ENCODE data around the gene TENM3. TPM values are rescaled to one million over a fixed set of nuclear protein-coding genes. Genes with fewer than 3 reads are reported as not detected.

The TENM3 gene
- total and polyA plus RNA-seq, 5 donors from 2014 or later: not detected

- peaks cover 0 to 13% (median 4%) of the 10 kb centered on the region in 4 donors for H3K4me1 Mint-ChIP-seq
- ATAC-seq (ENCODE audit: low read depth in 2 of 2) (no peak), DNase-seq (no peak)
- H3K36me3 Mint-ChIP-seq: no peaks in the 10 kb centered on the region
- Histone ChIP-seq H3K27ac (ENCODE audit: insufficient read depth, low read length, poor library complexity, severe bottlenecking) (no peak overlapping the region), H3K36me3 (ENCODE audit: control insufficient read depth, insufficient read depth, low read length) (no peaks in the 10 kb centered on the region), H3K4me1 (ENCODE audit: control insufficient read depth, insufficient read depth, low read length, poor library complexity, severe bottlenecking) (peaks cover 13% of the 10 kb centered on the region), H3K27me3 (ENCODE audit: control insufficient read depth, insufficient read depth, low read length) (no peaks in the 10 kb centered on the region), H3K9me3 (ENCODE audit: control insufficient read depth in 2 of 2, low read length in 2 of 2) (peaks cover 0 to 2% of the 10 kb centered on the region in 2 experiments), H3K4me3 (ENCODE audit: low read depth, low read length) (no peak overlapping the region)
- H3K9me3 Mint-ChIP-seq: peaks cover 0 to 1% (median 0%) of the 10 kb centered on the region in 7 donors
- H3K4me3 Mint-ChIP-seq: no peak overlapping the region
- H3K27ac Mint-ChIP-seq: no peak overlapping the region
- H3K27me3 Mint-ChIP-seq: peaks cover 4% of the 10 kb centered on the region
These were observed 562.1 kb downstream of the TENM3 start for GRCh38 chr4:182805321-182805720.

DNA sequence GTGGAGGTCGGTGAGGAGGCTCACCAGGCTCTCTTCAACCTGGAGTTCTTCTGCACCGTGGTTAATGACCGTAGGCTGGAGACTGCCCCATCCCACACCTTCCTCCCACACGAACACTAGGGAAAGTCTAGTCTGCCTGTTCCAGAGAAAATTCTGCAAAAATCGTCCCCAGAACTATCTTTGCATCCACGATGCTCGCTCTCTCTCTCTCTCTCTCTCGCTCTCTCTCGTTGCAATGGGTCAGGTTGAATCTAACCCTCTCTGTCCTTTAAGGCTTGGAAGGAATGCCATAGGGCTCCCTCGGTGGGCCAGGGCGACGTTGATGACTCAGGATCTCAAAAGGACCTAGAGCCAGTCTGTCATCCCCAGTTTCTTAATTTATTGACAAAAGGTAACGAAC lies 562.5 kb downstream of the TENM3 start:
- Mint-ChIP-seq H3K27ac (no peak overlapping the region), H3K9me3 (no peaks in the 10 kb centered on the region), H3K4me3 (no peak overlapping the region)

DNA sequence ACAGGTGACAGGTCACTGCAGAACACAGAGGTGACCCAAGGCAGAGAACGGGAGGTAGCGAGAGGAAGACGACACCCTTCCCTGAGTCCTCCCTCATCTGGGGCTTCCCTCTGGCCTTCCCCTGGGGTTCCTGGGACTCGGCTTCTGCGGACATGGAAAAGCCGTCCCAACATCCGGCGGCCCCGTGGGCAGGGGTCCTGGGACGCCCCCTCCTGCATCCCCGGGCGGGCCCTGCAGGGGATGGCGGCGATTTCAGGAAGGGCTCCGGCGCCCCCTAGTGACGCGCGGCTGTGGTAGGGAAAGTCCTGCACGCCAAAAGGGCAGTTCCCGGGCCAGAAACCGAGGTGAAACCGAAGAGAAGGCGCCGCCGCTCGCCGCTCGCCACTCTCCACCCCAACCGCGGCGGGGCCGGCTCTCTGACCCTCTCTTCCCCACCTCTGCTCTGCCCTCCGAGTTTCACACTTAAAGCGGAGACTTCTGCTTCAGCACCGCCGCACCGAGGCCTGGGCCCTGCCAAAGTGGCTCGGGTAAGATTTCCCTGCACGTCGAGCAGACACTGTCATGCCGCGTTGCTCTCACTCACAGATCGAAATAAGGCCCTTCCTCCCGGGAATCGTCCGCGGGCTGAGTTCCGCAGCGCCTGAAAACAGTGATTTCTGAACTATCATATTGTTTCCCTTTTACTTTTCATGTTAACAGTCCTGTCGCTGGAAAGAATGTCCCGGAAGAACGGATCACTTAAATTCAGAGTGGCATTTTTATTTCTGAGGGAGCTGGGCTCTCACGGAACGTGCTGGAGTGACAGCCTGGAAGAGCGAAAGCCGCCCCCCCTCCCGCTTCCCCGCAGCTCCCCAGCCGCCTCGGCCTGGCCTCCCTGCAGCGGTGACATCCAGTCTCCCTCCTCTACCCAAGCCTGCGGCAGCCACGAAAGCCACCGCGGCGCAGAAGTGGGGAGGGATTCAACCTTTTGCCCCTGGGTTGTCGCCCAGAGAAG lies 563.4 kb downstream of the TENM3 start:
- Histone ChIP-seq H3K4me3 (ENCODE audit: low read depth, low read length) (no peak overlapping the region), H3K27ac (ENCODE audit: insufficient read depth, low read length, poor library complexity, severe bottlenecking) (no peak overlapping the region)
- peaks cover 0 to 3% (median 0%) of the 10 kb centered on the region in 7 donors for H3K9me3 Mint-ChIP-seq

More for the DNA sequence above, 562.5 kb downstream of the TENM3 start:
- Mint-ChIP-seq H3K36me3 (no peaks in the 10 kb centered on the region), H3K4me1 (peaks cover 0 to 13% (median 4%) of the 10 kb centered on the region in 4 donors), H3K27me3 (peaks cover 4% of the 10 kb centered on the region)
- Histone ChIP-seq H3K4me3 (ENCODE audit: low read depth, low read length) (no peak overlapping the region), H3K36me3 (ENCODE audit: control insufficient read depth, insufficient read depth, low read length) (no peaks in the 10 kb centered on the region), H3K27ac (ENCODE audit: insufficient read depth, low read length, poor library complexity, severe bottlenecking) (no peak overlapping the region), H3K4me1 (ENCODE audit: control insufficient read depth, insufficient read depth, low read length, poor library complexity, severe bottlenecking) (peaks cover 13% of the 10 kb centered on the region), H3K9me3 (ENCODE audit: control insufficient read depth in 2 of 2, low read length in 2 of 2) (peaks cover 0 to 3% of the 10 kb centered on the region in 2 experiments), H3K27me3 (ENCODE audit: control insufficient read depth, insufficient read depth, low read length) (no peaks in the 10 kb centered on the region)
- DNase-seq: no peak
- no peak for ATAC-seq (ENCODE audit: low read depth in 2 of 2)

GRCh38 chr4:182807346-182807745 lies 564.1 kb downstream of the TENM3 start:
- H3K4me3 ChIP-seq (ENCODE audit: low read depth, low read length): no peak overlapping the region
- H3K36me3 ChIP-seq (ENCODE audit: control insufficient read depth, insufficient read depth, low read length): no peaks in the 10 kb centered on the region
- H3K27me3 ChIP-seq (ENCODE audit: control insufficient read depth, insufficient read depth, low read length): no peaks in the 10 kb centered on the region
- Mint-ChIP-seq H3K36me3 (no peaks in the 10 kb centered on the region), H3K27me3 (no peaks in the 10 kb centered on the region), H3K27ac (no peak overlapping the region), H3K4me3 (no peak overlapping the region), H3K4me1 (peaks cover 0 to 13% (median 6%) of the 10 kb centered on the region in 4 donors), H3K9me3 (peaks cover 0 to 11% (median 1%) of the 10 kb centered on the region in 7 donors)
- ATAC-seq (ENCODE audit: low read depth in 2 of 2): no peak
- H3K9me3 ChIP-seq (ENCODE audit: control insufficient read depth in 2 of 2, low read length in 2 of 2): peaks cover 0 to 3% of the 10 kb centered on the region in 2 experiments
- H3K27ac ChIP-seq (ENCODE audit: insufficient read depth, low read length, poor library complexity, severe bottlenecking): no peak overlapping the region
- DNase-seq: no peak
- H3K4me1 ChIP-seq (ENCODE audit: control insufficient read depth, insufficient read depth, low read length, poor library complexity, severe bottlenecking): peaks cover 13% of the 10 kb centered on the region

More for the DNA sequence above, 563.4 kb downstream of the TENM3 start:
- peak; percentile 35 to 39 for ATAC-seq (ENCODE audit: low read depth in 2 of 2)
- Histone ChIP-seq H3K9me3 (ENCODE audit: control insufficient read depth in 2 of 2, low read length in 2 of 2) (peaks cover 0 to 3% of the 10 kb centered on the region in 2 experiments), H3K27me3 (ENCODE audit: control insufficient read depth, insufficient read depth, low read length) (no peaks in the 10 kb centered on the region), H3K36me3 (ENCODE audit: control insufficient read depth, insufficient read depth, low read length) (no peaks in the 10 kb centered on the region), H3K4me1 (ENCODE audit: control insufficient read depth, insufficient read depth, low read length, poor library complexity, severe bottlenecking) (peaks cover 13% of the 10 kb centered on the region)
- peak overlapping the region in 2 of 3 donors; percentile 62 to 72 for H3K27ac Mint-ChIP-seq
- peaks cover 0 to 13% (median 4%) of the 10 kb centered on the region in 4 donors for H3K4me1 Mint-ChIP-seq
- H3K36me3 Mint-ChIP-seq: no peaks in the 10 kb centered on the region
- peak overlapping the region; percentile 48 to 82 (median 66) for H3K4me3 Mint-ChIP-seq
- peak; percentile 15 to 52 (median 35) for DNase-seq
- no peaks in the 10 kb centered on the region for H3K27me3 Mint-ChIP-seq

DNA sequence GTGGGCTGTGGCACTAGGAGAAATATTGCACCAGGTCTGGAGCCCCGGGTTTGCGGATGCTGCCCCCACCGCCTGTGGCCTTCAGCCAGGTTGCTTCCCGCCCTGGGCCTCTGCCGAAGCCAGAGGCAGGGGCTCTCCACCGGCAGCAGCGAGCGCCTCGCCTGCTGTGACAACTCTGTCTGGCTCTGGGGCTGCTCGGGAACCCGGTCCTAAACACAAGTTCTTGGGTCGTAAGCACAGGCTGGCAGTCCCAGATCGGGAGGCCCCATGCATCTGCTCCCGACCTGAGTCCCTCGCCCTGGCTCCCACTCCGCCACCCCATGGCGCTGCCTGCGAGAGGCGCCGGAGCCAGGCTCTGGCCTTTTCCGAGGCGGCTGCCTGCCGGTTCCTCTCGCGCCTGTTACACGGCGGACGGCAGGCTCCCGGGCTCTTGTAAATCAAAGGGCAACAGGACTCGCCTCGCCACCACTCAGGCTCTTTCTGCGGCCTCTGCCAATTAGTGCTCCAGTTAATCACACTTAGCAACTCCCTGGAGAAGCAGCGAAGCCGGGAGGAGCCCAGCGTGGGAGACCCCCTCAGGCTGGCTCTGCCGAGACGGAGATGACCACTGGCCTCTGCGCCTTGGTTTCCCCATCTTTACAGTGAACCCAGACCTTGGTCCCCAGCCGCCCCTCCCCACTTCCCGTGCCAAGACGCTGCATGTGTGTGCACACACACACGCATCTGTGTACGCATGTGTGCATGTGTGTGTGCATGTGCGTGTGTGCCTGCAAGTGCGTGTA lies 564.8 kb downstream of the TENM3 start:
- ATAC-seq (ENCODE audit: low read depth in 2 of 2) (no peak), DNase-seq (no peak)
- peaks cover 0 to 12% (median 2%) of the 10 kb centered on the region in 7 donors for H3K9me3 Mint-ChIP-seq
- Histone ChIP-seq H3K27me3 (ENCODE audit: control insufficient read depth, insufficient read depth, low read length) (no peaks in the 10 kb centered on the region), H3K4me3 (ENCODE audit: low read depth, low read length) (no peak overlapping the region), H3K9me3 (ENCODE audit: control insufficient read depth in 2 of 2, low read length in 2 of 2) (peaks cover 0 to 3% of the 10 kb centered on the region in 2 experiments), H3K27ac (ENCODE audit: insufficient read depth, low read length, poor library complexity, severe bottlenecking) (no peak overlapping the region), H3K36me3 (ENCODE audit: control insufficient read depth, insufficient read depth, low read length) (no peaks in the 10 kb centered on the region), H3K4me1 (ENCODE audit: control insufficient read depth, insufficient read depth, low read length, poor library complexity, severe bottlenecking) (peaks cover 13% of the 10 kb centered on the region)
- H3K36me3 Mint-ChIP-seq: no peaks in the 10 kb centered on the region
- peaks cover 0 to 13% (median 6%) of the 10 kb centered on the region in 4 donors for H3K4me1 Mint-ChIP-seq
- peak overlapping the region in 1 of 4 donors; percentile 71 for H3K4me3 Mint-ChIP-seq
- peak overlapping the region in 1 of 3 donors; percentile 61 for H3K27ac Mint-ChIP-seq
- no peaks in the 10 kb centered on the region for H3K27me3 Mint-ChIP-seq

DNA sequence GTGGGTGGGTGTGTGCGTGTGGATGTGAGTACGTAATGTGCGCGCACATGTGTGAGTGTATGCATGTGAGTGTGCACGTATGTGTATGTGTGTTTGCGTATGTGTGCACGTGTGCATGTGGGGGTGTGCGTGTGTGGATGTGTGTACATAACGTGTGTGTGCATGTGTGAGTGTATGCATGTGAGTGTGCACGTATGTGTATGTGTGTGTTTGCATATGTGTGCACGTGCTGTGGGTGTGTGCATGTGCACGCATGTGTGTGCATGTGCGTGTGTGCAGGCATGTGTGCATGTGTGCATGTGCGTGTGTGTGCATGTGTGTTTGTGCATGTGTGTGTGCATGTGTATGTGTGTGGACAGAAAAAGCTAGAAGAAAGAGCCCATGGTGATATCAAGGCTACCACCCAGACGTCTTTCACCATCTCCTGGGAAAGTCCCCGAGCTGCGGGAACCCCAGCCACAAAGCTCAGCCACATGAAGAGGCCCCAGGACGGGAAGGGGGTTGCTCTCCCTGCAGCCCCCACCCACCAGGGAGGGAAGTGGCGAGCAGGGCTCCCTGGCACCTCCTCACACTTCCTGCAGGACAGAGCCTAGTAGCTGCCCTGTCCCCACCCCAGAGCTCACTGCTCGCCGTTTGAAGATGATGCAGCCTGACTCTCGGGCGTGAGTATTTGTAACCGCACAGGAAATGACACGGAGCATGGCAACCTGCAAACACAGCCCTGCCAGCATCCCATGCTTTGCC lies 565.6 kb downstream of the TENM3 start:
- Mint-ChIP-seq H3K27me3 (no peaks in the 10 kb centered on the region), H3K4me3 (peak overlapping the region in 2 of 4 donors; percentile 4 to 71), H3K36me3 (no peaks in the 10 kb centered on the region), H3K9me3 (peaks cover 0 to 12% (median 2%) of the 10 kb centered on the region in 7 donors), H3K4me1 (peaks cover 0 to 13% (median 7%) of the 10 kb centered on the region in 4 donors), H3K27ac (peak overlapping the region in 2 of 3 donors; percentile 48 to 76)
- peaks cover 0 to 3% of the 10 kb centered on the region in 2 experiments for H3K9me3 ChIP-seq (ENCODE audit: control insufficient read depth in 2 of 2, low read length in 2 of 2)
- H3K4me3 ChIP-seq (ENCODE audit: low read depth, low read length): no peak overlapping the region
- no peaks in the 10 kb centered on the region for H3K27me3 ChIP-seq (ENCODE audit: control insufficient read depth, insufficient read depth, low read length)
- H3K36me3 ChIP-seq (ENCODE audit: control insufficient read depth, insufficient read depth, low read length): no peaks in the 10 kb centered on the region
- peak in 2 of 3 donors; percentile 15 to 68 for DNase-seq
- H3K4me1 ChIP-seq (ENCODE audit: control insufficient read depth, insufficient read depth, low read length, poor library complexity, severe bottlenecking): peaks cover 13% of the 10 kb centered on the region
- ATAC-seq (ENCODE audit: low read depth in 2 of 2): peak; percentile 55 to 58
- no peak overlapping the region for H3K27ac ChIP-seq (ENCODE audit: insufficient read depth, low read length, poor library complexity, severe bottlenecking)
